ENCODE data around the gene HCN1.

Gene HCN1

GRCh38 chr5:45692481-45692880 is 3.7 kb downstream of the HCN1 start (continued):
- TF ChIP-seq TSHZ2 (CRISPR knock-in tag; IDR thresholded peaks at IDR 0.05) (no peak), PATZ1 (CRISPR knock-in tag; IDR thresholded peaks at IDR 0.05; ENCODE audit: borderline replicate concordance) (no peak), ZC3H10 (CRISPR knock-in tag; IDR thresholded peaks at IDR 0.05) (no peak)

GRCh38 chr5:45691656-45692055 is 4.5 kb downstream of the HCN1 start:
- no peak for ATAC-seq
- no peak for TF ChIP-seq ISL1 (CRISPR knock-in tag; IDR thresholded peaks at IDR 0.05)
- no peak for TF ChIP-seq ZNF70 (CRISPR knock-in tag; IDR thresholded peaks at IDR 0.05)
- TF ChIP-seq TSHZ2 (CRISPR knock-in tag; IDR thresholded peaks at IDR 0.05) = no peak
- TF ChIP-seq TCF4 (CRISPR knock-in tag; IDR thresholded peaks at IDR 0.05; ENCODE audit: borderline replicate concordance) = no peak
- TF ChIP-seq ZNF8 (CRISPR knock-in tag; IDR thresholded peaks at IDR 0.05) = no peak
- no peak for TF ChIP-seq POU6F1 (CRISPR knock-in tag; IDR thresholded peaks at IDR 0.05; ENCODE audit: borderline replicate concordance, low read depth)
- TF ChIP-seq CREB5 (CRISPR knock-in tag; IDR thresholded peaks at IDR 0.05; ENCODE audit: low read depth) = no peak

- no peak for ATAC-seq
- TF ChIP-seq TCF4 (CRISPR knock-in tag; IDR thresholded peaks at IDR 0.05; ENCODE audit: borderline replicate concordance) = no peak
- no peak for TF ChIP-seq RARB (CRISPR knock-in tag; IDR thresholded peaks at IDR 0.05)
- no peak for TF ChIP-seq PATZ1 (CRISPR knock-in tag; IDR thresholded peaks at IDR 0.05; ENCODE audit: borderline replicate concordance)
- TF ChIP-seq CREB5 (CRISPR knock-in tag; IDR thresholded peaks at IDR 0.05; ENCODE audit: low read depth) = no peak
- no peak for TF ChIP-seq PPARA (CRISPR knock-in tag; IDR thresholded peaks at IDR 0.05; ENCODE audit: borderline replicate concordance)
- TF ChIP-seq BACH2 (CRISPR knock-in tag; IDR thresholded peaks at IDR 0.05; ENCODE audit: borderline replicate concordance) = no peak
Observed at GRCh38 chr5:45687701-45688100, 8.5 kb downstream of the HCN1 start.
